Lung (tissue), 12 donors: Measurements from ENCODE around the gene POR. TPM values are rescaled to one million over a fixed set of nuclear protein-coding genes. Genes with fewer than 3 reads are reported as not detected.

Source experiments
- ATAC-seq: fragments of 200-7000 bp; cut with Tn5 transposase; one replicate; pipeline ENCODE4 v1.9.1; 2020; ENCODE audit warnings: moderate number of reproducible peaks; ENCODE audit not compliant: insufficient read depth, low FRiP score
- DNase-seq, 3 donors: peaks; one replicate each; pipeline ENCODE4 v3.0.0-alpha.2; 2013 to 2017
- H3K27ac ChIP-seq, 2 donors: one replicate each; pipeline ENCODE4 v1.5.1; 2013; ENCODE audit warnings: mild to moderate bottlenecking in 2 of 2, moderate library complexity in 2 of 2, control low read depth in 1 of 2, inconsistent platforms in 1 of 2, low read depth in 1 of 2, low read length in 1 of 2
- H3K27me3 ChIP-seq, 3 donors: one replicate each; pipeline ENCODE4 v1.5.1; 2013; ENCODE audit warnings: low read length in 2 of 3; ENCODE audit not compliant: control insufficient read depth in 3 of 3, insufficient read depth in 3 of 3
- H3K36me3 ChIP-seq, 4 donors: one replicate each; pipeline ENCODE4 v1.5.1; 2013; ENCODE audit warnings: low read length in 4 of 4, mild to moderate bottlenecking in 1 of 4, moderate library complexity in 1 of 4; ENCODE audit not compliant: control insufficient read depth in 4 of 4, insufficient read depth in 4 of 4
- H3K4me1 ChIP-seq, 5 donors: one replicate each; pipeline ENCODE4 v1.5.1; 2013; ENCODE audit warnings: low read length in 5 of 5, mild to moderate bottlenecking in 2 of 5, moderate library complexity in 1 of 5; ENCODE audit not compliant: control insufficient read depth in 5 of 5, insufficient read depth in 5 of 5
- H3K4me3 ChIP-seq: one replicate; pipeline ENCODE4 v1.5.1; 2013; ENCODE audit warnings: mild to moderate bottlenecking, control low read depth, moderate library complexity
- H3K9ac ChIP-seq, 2 donors: one replicate each; pipeline ENCODE4 v1.5.1; 2013; ENCODE audit warnings: low read length in 2 of 2, control low read depth in 1 of 2; ENCODE audit not compliant: insufficient read depth in 1 of 2
- H3K9me3 ChIP-seq, 4 donors: one replicate each; pipeline ENCODE4 v1.5.1; 2013; ENCODE audit warnings: low read length in 3 of 4, mild to moderate bottlenecking in 1 of 4, moderate library complexity in 1 of 4; ENCODE audit not compliant: control insufficient read depth in 4 of 4, insufficient read depth in 3 of 4
- CTCF ChIP-seq: IDR thresholded peaks from 2 replicates; pipeline ENCODE4 v1.5.1; 2012; ENCODE audit warnings: mild to moderate bottlenecking; ENCODE audit errors: control extremely low read depth, extremely low read depth
- WGBS, 2 donors: extraction: QIAGEN DNeasy Blood & Tissue Kit; methylation state at CpG; one replicate each; pipeline ENCODE4 v1.1.7; 2013; 5-methylcytosine and 5-hydroxymethylcytosine counted together
- polyA plus RNA-seq, 2 donors: library from polyadenylated mRNA; stranded (reverse); fragments of 200-250 nt; gene quantifications; one replicate each; pipeline ENCODE4 v1.2.1, GENCODE V29; 2013
- total RNA-seq, 2 donors: library from RNA; depleted of rRNA in 1 of 2; stranded (reverse); fragments of >200 nt in 1 of 2; gene quantifications; one replicate each; pipeline ENCODE4 v1.2.1, GENCODE V29; 2014 to 2021
- donor health status: control.
- donor health status: control.
- donor health status: Bipolar disorder and iron deficiency.
- donor health status: healthy.
- donor health status: DM: yes; HTN: yes; CAD: no.

Gene POR
- total and polyA plus RNA-seq, 4 donors = 111 to 305 (median 264) TPM

DNA sequence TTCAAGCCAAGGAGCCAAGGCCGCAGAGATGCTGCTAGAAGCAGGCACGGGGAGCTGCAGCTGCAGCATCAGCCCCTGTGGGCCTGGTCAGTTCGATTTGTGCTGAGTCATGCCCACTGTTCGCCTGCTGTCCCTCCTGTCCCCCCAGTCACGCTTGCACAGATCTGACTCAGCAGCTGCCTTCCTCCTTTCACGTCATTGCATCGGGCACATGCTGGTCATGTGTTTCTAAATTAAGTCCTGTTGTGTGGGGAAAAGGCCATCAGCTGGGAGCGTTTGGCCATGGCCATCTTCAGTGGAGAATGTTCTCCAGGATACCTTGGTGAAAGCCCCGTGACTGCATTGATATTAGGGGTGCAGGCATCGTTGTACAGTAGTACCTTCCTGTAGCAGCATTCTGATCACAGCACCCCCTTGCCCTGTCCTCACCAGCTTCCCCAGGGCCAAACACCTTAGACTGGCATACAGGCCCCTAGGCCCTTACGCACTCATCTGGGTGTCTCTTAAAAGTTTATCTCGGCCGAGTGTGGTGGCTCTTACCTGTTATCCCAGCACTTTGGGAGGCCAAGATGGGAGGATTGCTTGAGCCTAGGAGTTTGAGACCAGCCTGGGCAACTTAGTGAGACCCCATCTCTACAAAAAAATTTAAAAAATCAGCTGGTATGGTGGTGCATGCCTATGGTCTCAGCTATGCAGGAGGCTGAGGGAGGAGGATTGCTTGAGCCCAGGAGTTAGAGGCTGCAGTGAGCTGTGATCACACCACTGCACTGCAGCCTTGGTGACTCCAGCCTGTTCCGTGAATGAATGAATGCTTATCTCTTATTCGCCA, 23.2 kb downstream of the POR start:
- H3K4me1 ChIP-seq = peaks cover 0 to 9% (median 0%) of the 10 kb centered on the region in 5 donors
- ATAC-seq (no peak), DNase-seq (peak in 1 of 3 donors; percentile 21)
- H3K9ac ChIP-seq = no peak overlapping the region
- no peak for TF ChIP-seq CTCF
- H3K4me3 ChIP-seq = no peak overlapping the region
- H3K36me3 ChIP-seq = peaks cover 0 to 6% (median 0%) of the 10 kb centered on the region in 4 donors
- H3K27ac ChIP-seq = peak overlapping the region in 1 of 2 donors; percentile 43
- H3K27me3 ChIP-seq = no peaks in the 10 kb centered on the region
- H3K9me3 ChIP-seq = peaks cover 0 to 5% (median 0%) of the 10 kb centered on the region in 4 donors
- WGBS, 2 donors = 80 to 84% methylated on average over 15 of the region's 15 CpGs

- WGBS, 2 donors = 92 to 97% methylated on average over 6 of the region's 6 CpGs
- H3K4me3 ChIP-seq = no peak overlapping the region
Measured at GRCh38 chr7:75938921-75939320, 24.0 kb downstream of the POR start.

DNA sequence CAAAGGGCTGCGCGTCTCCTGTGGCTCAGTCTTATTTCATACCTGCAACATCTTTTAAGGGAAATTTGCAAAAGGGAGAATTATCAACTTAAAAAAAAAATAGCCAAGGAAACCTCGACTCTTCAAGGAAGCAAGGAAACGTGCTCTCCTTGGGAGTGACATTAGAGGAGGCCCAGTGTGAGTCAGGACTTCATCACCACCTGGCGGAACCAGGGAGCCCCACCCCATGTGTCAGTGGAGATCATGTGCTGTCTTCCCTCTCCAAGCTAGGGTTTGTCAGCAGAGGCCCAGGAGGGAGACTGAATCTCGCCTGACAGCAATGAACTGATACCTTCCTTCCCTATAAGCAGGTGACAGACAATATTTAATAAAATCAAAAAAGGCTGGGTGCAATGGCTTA, 28.9 kb downstream of the POR start:
- Histone ChIP-seq H3K4me1 (peaks cover 0 to 20% (median 0%) of the 10 kb centered on the region in 5 donors), H3K9ac (no peak overlapping the region), H3K36me3 (peaks cover 0 to 3% (median 3%) of the 10 kb centered on the region in 4 donors), H3K27ac (peak overlapping the region in 1 of 2 donors; percentile 7), H3K9me3 (no peaks in the 10 kb centered on the region), H3K27me3 (no peaks in the 10 kb centered on the region), H3K4me3 (no peak overlapping the region)
- no peak for DNase-seq
- TF ChIP-seq CTCF = no peak
- 87 to 96% methylated on average over 6 of the region's 6 CpGs for WGBS, 2 donors
- no peak for ATAC-seq

More at GRCh38 chr7:75938921-75939320, 24.0 kb downstream of the POR start:
- TF ChIP-seq CTCF = no peak
- no peaks in the 10 kb centered on the region for H3K27me3 ChIP-seq
- H3K36me3 ChIP-seq = peaks cover 0 to 6% (median 0%) of the 10 kb centered on the region in 4 donors
- no peak for DNase-seq
- H3K9ac ChIP-seq = no peak overlapping the region
- H3K27ac ChIP-seq = no peak overlapping the region
- peaks cover 0 to 9% (median 0%) of the 10 kb centered on the region in 5 donors for H3K4me1 ChIP-seq
- H3K9me3 ChIP-seq = peaks cover 0 to 5% (median 0%) of the 10 kb centered on the region in 4 donors
- no peak for ATAC-seq
